Activated naive CD8-positive, alpha-beta T cell treated with anti-CD3 and anti-CD28 coated beads, Interleukin-2, amount 10 ng/mL, durations not matched to agents 7 days and 5 days (primary cell): ENCODE results near the gene MARCHF4. TPM values are rescaled to one million over a fixed set of nuclear protein-coding genes. Genes with fewer than 3 reads are reported as not detected.
"Not testable (repeated sequence)": the region's sequence is repeated elsewhere in the genome, so short reads cannot be mapped to it uniquely, and the experiment has no call there.

Source experiments
- ATAC-seq: fragments of 150-1000 bp; cut with Tn5 transposase; one replicate; pipeline ENCODE4 v1.10.0; 2021; ENCODE audit warnings: low read depth, moderate library complexity
- POLR2A ChIA-PET: fragments of 350-600 bp; sonication (Branson Sonifier 250); formaldehyde crosslinking; loops from one replicate; lab custom pipeline; 2021; ENCODE audit warnings: antibody characterized with exemption; lab: Charles Lee
- DNase-seq: peaks from one replicate; pipeline ENCODE4 v3.0.0; 2021
- H3K27ac Mint-ChIP-seq: one replicate; pipeline ENCODE4 v1.8.0; 2022; ENCODE audit warnings: mild to moderate bottlenecking, mixed read lengths
- H3K27me3 Mint-ChIP-seq: one replicate; pipeline ENCODE4 v1.8.0; 2022; ENCODE audit warnings: mild to moderate bottlenecking, moderate library complexity, mixed read lengths
- H3K36me3 Mint-ChIP-seq: one replicate; pipeline ENCODE4 v1.8.0; 2021; ENCODE audit warnings: mild to moderate bottlenecking, mixed read lengths
- H3K4me1 Mint-ChIP-seq: one replicate; pipeline ENCODE4 v1.8.0; 2021; ENCODE audit warnings: mixed read lengths
- H3K4me3 Mint-ChIP-seq: one replicate; pipeline ENCODE4 v1.8.0; 2022; ENCODE audit warnings: mild to moderate bottlenecking, moderate library complexity, mixed read lengths
- H3K9me3 Mint-ChIP-seq: one replicate; pipeline ENCODE4 v1.8.0; 2021; ENCODE audit warnings: mixed read lengths
- total RNA-seq, 2 experiments: library from RNA; stranded (reverse); gene quantifications; one replicate each; pipeline ENCODE4 v1.2.3, GENCODE V29; 2021

Gene MARCHF4
- total RNA-seq, 2 experiments from 2014 or later: not detected

DNA sequence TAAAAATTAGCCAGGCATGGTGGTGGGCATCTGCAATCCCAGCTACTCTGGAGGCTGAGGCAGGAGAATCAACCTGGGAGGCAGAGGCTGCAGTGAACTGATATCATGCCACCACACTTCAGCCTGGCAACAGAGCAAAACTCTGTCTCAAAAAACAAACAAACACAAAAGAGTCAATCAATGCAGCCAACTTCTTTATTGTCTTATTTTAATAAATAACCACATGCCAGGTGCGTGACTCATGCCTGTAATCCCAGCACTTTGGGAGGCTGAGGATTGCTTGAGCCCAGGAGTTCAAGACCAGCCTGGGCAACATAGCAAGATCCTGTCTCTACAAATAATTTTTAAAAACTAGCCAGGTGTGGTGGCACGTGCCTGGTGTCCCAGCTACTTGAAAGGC is 12.1 kb upstream of the MARCHF4 start:
- ATAC-seq, H3K27ac Mint-ChIP-seq, H3K9me3 Mint-ChIP-seq, DNase-seq, H3K36me3 Mint-ChIP-seq, POLR2A ChIA-PET, H3K4me3 Mint-ChIP-seq, H3K27me3 Mint-ChIP-seq: not testable (repeated sequence)
- peaks cover 12% of the 10 kb centered on the region for H3K4me1 Mint-ChIP-seq

DNA sequence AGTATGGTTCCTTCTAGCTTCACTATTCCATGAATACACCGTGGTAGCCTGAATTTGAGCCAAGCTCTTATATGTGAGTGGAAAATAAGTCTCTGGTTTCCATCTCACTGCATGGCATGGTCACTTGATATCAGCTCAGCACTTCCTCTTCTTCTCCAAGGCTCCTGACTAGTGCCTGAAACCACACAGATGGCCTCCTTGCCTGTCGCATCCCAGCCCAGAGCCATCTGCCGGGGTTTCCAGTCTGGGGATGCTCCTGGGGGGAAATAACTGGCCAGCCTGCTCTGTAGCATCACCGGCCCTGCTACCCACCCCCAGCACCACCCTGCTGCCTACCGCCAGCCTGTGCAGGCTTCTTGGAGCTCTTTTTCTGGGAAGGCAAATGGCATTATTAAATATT is 7.7 kb upstream of the MARCHF4 start:
- POLR2A ChIA-PET: no interaction called here
- peaks cover 15% of the 10 kb centered on the region for H3K27me3 Mint-ChIP-seq
- H3K4me3 Mint-ChIP-seq: no peak overlapping the region

DNA sequence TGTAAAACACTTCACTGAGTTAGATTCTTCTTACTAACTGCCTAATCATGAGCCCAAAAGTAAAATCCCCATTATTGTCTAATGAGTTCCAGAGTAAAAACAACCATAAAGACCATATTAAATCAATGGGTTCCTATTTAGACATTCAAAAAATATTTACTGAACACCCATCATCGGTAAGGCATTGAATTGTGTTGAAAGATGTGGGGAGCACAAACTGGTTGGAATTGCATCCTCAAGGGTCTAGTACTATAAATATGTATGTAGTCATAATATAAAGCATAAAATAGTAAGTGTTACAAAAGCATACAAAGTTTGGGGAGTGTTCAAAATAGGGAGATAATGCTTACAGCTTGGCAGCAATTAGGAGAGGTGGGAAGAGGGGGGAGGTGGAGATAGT is 3.0 kb upstream of the MARCHF4 start:
- Mint-ChIP-seq H3K27me3 (peaks cover 43% of the 10 kb centered on the region), H3K4me3 (no peak overlapping the region), H3K4me1 (peaks cover 9% of the 10 kb centered on the region), H3K36me3 (peaks cover 3% of the 10 kb centered on the region), H3K27ac (no peak overlapping the region), H3K9me3 (no peaks in the 10 kb centered on the region)
- POLR2A ChIA-PET: no interaction called here
- no peak for DNase-seq
- ATAC-seq: no peak

More for the DNA sequence above, 7.7 kb upstream of the MARCHF4 start:
- H3K27ac Mint-ChIP-seq: no peak overlapping the region
- peaks cover 3% of the 10 kb centered on the region for H3K9me3 Mint-ChIP-seq
- H3K36me3 Mint-ChIP-seq: no peaks in the 10 kb centered on the region
- no peaks in the 10 kb centered on the region for H3K4me1 Mint-ChIP-seq
- DNase-seq (no peak), ATAC-seq (no peak)

DNA sequence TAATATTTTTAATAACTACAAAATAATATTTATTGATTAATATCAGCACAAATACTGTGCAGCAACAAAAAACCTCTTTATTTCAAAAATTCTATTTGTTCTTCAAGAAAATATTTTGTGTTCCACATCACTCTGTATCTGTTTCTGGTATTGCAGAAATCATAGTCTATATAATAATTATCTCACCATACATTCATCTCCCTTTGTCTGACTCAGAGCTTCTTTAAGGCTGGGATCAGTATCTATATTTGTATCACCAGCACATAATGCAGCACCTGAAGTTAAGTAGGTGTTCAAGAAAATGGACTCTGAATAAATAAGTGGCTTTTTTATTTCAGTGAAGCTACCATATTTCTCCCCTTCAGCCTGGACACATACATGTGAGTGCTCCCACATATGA is 1.6 kb upstream of the MARCHF4 start:
- Mint-ChIP-seq H3K9me3 (no peaks in the 10 kb centered on the region), H3K27me3 (peaks cover 52% of the 10 kb centered on the region)
- POLR2A ChIA-PET: no interaction called here

DNA sequence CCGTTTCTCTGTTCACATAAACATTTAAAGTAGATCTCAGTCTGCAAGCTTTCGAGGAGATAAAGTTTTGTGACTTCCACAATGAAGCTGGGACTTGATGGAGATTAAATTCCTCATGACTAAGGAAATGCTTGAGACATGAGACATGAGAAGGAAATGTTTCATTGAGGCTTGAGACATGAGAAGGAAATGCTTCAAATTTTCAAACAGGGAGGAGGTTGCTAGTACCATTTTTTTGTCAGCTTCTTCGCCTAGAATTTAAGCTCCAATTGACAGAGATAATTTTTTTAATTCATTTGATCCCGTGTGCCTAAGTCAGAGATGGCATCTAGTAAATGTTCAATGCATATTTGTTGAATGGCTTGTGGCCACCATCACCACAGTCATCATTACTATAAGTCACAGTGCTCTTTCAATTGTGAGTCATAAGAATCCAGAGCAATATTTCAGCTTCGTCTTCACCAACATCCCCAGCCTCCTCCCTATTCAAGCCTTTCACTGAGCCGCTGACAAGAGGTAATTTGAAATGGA is 543 bp upstream of the MARCHF4 start:
- Mint-ChIP-seq H3K27ac (no peak overlapping the region), H3K9me3 (no peaks in the 10 kb centered on the region), H3K4me1 (peaks cover 9% of the 10 kb centered on the region), H3K27me3 (peaks cover 58% of the 10 kb centered on the region), H3K4me3 (no peak overlapping the region), H3K36me3 (peaks cover 3% of the 10 kb centered on the region)
- POLR2A ChIA-PET: interaction anchor here (1.7 kb wide), 1 partner anchor 20 kb away, joined by 6 read pairs; no protein-coding TSS in a partner anchor
- ATAC-seq (no peak), DNase-seq (no peak)

More for the DNA sequence above, 1.6 kb upstream of the MARCHF4 start:
- ATAC-seq: no peak
- DNase-seq: no peak
- Mint-ChIP-seq H3K36me3 (peaks cover 3% of the 10 kb centered on the region), H3K4me1 (peaks cover 9% of the 10 kb centered on the region), H3K27ac (no peak overlapping the region), H3K4me3 (no peak overlapping the region)

DNA sequence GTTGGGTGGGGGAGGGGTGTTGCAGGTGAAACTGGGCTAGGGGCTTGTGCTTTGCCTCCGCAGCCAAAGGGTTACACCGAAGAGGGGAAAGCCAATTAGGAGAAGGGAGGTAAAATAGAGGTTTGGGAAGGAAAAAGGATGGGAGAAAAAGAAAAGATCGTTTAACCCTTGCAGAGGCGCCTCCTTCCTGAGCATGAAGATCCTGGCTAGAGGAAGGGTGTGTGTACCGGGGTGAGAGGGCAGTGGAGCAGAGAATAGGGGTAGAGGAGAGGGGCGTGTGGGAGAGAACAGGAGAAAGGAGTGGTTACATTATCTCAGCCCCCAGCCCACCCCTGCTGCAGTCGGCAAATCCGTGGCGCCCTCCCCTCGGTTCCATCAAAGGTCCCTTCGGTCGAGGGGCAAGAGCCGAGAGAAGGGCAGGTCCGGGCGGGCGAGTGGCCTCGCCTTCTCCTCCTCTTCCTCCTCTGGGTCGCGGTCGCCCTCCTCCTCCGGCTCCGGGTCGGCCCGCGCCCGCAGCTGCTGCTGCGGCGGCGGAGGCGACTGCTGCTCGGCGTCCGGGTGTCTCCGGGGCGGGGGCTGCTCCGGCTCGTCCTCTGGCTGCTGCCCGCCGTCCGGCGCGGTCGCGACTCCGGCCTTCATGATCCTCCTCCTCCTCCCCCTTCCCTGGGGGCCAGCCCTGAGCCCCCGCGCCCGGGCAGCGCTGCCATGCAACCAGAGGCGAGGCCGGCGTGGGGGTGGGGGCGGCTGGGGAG is 1.1 kb downstream of the MARCHF4 start:
- ATAC-seq (no peak), DNase-seq (no peak)
- Mint-ChIP-seq H3K36me3 (peaks cover 3% of the 10 kb centered on the region), H3K9me3 (no peaks in the 10 kb centered on the region), H3K4me1 (peaks cover 9% of the 10 kb centered on the region), H3K27me3 (peaks cover 69% of the 10 kb centered on the region), H3K4me3 (peak overlapping the region; percentile 41), H3K27ac (no peak overlapping the region)
- POLR2A ChIA-PET: interaction anchor here (1.7 kb wide), 1 partner anchor 18 kb away, joined by 6 read pairs; no protein-coding TSS in a partner anchor

DNA sequence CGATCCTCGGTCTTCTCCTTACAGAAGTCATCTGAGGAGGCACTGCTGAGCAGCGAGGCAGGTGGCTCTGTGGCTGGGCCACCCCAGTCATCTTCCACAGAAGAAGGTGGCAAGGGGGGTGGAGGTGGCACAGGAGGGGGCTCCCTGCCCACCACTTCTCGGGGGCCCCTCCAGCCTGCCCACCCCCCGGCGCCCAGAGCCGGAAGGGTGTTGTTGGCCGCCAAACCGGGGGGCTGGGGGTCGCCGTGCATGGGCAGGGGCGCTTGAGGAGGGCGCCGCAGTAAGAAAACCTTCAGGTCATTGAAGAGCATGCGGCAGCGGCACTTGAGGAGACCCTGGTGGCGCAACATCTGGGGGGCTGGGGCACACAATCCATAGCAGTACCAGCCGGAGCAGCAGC is 2.5 kb downstream of the MARCHF4 start:
- no peak for ATAC-seq
- POLR2A ChIA-PET: no interaction called here
- no peak overlapping the region for H3K27ac Mint-ChIP-seq
- peaks cover 9% of the 10 kb centered on the region for H3K4me1 Mint-ChIP-seq
- no peak overlapping the region for H3K4me3 Mint-ChIP-seq
- no peaks in the 10 kb centered on the region for H3K9me3 Mint-ChIP-seq
- peaks cover 72% of the 10 kb centered on the region for H3K27me3 Mint-ChIP-seq
- no peak for DNase-seq
- H3K36me3 Mint-ChIP-seq: peaks cover 3% of the 10 kb centered on the region

DNA sequence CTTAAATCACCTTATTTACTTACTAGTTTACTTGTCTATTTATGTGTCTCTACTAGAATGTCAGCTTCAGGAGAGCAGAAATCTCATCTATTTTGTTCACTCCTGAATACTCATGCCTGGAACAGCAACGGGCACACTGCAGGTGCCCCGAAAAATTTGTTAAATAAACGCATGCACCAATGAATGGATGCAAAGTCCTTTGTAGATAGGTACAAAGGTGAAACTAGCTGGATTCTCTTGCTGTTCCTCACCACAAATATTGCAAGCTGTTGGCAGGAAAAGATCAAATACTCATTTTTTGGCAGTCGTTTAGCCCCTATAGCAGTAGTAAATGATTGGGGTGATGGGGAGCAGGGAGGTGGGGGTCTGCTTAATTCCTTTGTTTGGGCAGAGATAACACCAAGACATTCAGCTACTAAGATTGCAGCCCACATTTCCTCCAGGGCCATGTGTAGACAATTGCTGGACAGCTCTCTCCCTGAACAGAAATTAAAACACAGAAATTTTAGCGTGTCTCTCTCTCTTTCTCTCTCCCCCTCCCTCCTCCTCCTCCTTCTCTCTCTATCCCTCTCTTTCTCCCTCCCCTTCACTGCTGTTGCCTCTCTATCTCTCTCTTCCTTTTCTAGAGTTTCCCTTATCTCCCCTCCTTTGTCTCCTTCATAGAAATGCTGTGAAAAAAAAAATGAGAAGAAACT is 5.4 kb downstream of the MARCHF4 start:
- Mint-ChIP-seq H3K4me3 (no peak overlapping the region), H3K4me1 (peaks cover 5% of the 10 kb centered on the region), H3K9me3 (no peaks in the 10 kb centered on the region), H3K27me3 (peaks cover 53% of the 10 kb centered on the region), H3K27ac (no peak overlapping the region), H3K36me3 (no peaks in the 10 kb centered on the region)
- ATAC-seq (no peak), DNase-seq (no peak)
- POLR2A ChIA-PET: no interaction called here

DNA sequence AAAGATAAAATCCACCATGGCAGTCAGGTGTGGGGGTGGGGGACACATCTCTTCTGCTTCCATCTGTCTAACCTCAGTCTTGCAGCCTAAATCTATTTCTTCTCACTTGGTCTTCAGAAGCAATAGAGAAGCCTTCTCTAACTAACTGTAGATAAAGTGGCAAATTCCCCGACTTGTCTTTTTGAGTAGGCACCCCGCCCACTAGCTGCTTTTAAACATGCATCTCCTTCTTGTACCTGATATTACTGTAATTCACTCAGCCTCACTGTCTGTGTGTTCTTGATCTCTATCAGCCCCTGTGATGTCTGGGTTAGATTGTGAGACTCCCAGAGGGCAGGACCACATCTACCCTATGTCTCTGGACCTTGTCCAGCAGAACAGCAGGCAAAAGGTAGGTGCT is 6.8 kb downstream of the MARCHF4 start:
- Mint-ChIP-seq H3K4me3 (no peak overlapping the region), H3K27ac (no peak overlapping the region), H3K36me3 (no peaks in the 10 kb centered on the region), H3K4me1 (no peaks in the 10 kb centered on the region), H3K27me3 (peaks cover 51% of the 10 kb centered on the region), H3K9me3 (no peaks in the 10 kb centered on the region)
- POLR2A ChIA-PET: no interaction called here
- ATAC-seq (no peak), DNase-seq (no peak)

DNA sequence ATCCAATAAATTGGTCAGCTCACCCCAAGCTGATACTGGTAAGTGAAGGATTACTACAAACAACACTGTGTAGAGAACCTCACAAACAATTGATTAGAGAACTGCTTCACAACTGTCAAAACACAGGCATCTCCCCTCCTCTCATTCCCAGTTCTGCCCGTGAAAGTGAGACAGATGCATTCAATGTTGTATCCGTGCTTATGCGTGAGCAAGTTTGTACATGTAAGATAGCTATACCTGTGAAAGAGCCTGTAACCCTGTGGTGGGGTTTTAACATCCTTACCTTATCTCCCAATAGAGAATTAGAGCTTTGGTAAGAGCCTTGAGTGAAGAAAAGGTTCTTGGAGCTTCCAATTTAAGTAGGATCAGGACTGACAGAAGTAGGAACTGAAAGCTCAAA is 9.1 kb downstream of the MARCHF4 start:
- POLR2A ChIA-PET: no interaction called here
- Mint-ChIP-seq H3K4me1 (no peaks in the 10 kb centered on the region), H3K27ac (no peak overlapping the region), H3K4me3 (no peak overlapping the region), H3K27me3 (peaks cover 46% of the 10 kb centered on the region), H3K36me3 (no peaks in the 10 kb centered on the region), H3K9me3 (peaks cover 1% of the 10 kb centered on the region)
- ATAC-seq (no peak), DNase-seq (no peak)

DNA sequence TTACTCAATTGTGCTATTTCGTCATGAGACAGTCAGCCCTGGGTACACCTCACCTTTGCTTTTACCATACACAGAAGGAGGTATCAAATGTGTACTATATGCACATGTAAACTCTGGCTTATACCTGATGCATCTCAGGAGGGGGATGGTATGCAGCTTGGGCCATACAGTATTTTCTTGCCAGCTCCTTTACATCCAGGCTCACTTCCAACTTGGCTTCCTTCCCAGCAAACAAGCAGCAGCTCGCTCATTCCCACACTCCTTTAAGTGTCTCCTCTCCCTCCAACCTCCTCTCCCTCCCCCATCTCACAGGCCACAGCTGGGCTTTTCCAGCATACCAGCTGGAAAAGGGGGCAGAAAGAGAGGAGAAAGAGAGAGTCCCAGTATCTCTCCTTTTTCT is 9.6 kb downstream of the MARCHF4 start:
- Mint-ChIP-seq H3K9me3 (peaks cover 1% of the 10 kb centered on the region), H3K36me3 (no peaks in the 10 kb centered on the region), H3K4me1 (no peaks in the 10 kb centered on the region), H3K27ac (no peak overlapping the region), H3K4me3 (no peak overlapping the region), H3K27me3 (peaks cover 41% of the 10 kb centered on the region)
- no peak for DNase-seq
- POLR2A ChIA-PET: no interaction called here
- no peak for ATAC-seq

DNA sequence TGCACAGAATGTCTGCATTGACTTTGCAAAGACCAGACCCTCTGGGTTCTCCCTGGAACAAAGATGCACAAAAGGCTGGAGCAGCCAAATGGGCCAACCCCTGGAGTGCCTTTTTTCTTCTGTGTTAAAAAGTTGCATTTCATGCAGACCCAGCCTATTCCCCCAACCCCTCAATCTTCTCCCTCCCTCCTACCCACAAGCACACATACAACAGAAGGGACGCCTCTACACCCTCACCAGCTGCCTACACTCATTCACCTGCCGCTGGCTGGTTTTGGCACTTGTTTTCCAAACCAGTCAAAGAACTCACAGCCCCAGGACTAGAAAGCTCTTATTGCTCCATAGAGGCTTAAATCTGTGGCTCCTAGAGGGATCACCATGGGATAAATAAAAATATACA is 16.6 kb downstream of the MARCHF4 start:
- Mint-ChIP-seq H3K4me3 (no peak overlapping the region), H3K27me3 (peaks cover 12% of the 10 kb centered on the region), H3K36me3 (peaks cover 3% of the 10 kb centered on the region), H3K27ac (peak overlapping the region; percentile 36), H3K9me3 (peaks cover 1% of the 10 kb centered on the region), H3K4me1 (peaks cover 32% of the 10 kb centered on the region)
- ATAC-seq (no peak), DNase-seq (no peak)
- POLR2A ChIA-PET: no interaction called here

DNA sequence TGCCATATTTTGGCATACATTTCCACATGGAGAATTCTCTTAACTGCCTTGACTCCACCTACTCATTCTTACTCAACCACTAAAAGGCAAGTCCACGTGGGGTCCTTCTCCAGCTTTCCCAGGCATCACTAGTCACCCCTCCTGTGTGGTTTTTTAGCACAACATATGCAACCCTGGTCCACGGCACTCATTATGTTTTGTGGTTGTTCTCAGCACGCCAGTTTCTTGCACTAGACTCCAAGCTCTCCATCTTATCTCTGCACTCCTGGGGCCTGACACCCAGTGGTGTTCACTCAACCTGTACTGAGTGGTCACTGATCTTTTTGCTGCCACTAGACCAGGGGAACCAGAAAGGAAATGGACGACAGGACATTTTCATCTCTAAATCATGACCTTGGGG is 18.0 kb downstream of the MARCHF4 start:
- Mint-ChIP-seq H3K9me3 (peaks cover 1% of the 10 kb centered on the region), H3K27me3 (peaks cover 6% of the 10 kb centered on the region), H3K36me3 (peaks cover 3% of the 10 kb centered on the region), H3K4me1 (peaks cover 44% of the 10 kb centered on the region), H3K27ac (peak overlapping the region; percentile 98), H3K4me3 (no peak overlapping the region)
- no peak for ATAC-seq
- no peak for DNase-seq
- POLR2A ChIA-PET: interaction anchor here (1.1 kb wide), 1 partner anchor 58 kb away, joined by 5 read pairs; the partner anchor contains the start of gene SMARCAL1
